GM18508 (cell line): ENCODE results near the gene EXOSC2.

Source experiments
- ATAC-seq: cut with Tn5 transposase; IDR thresholded peaks from one replicate; pipeline ENCODE4 v1.9.1; 2021; ENCODE audit warnings: moderate number of reproducible peaks; ENCODE audit not compliant: insufficient read depth, unreplicated experiment

Gene EXOSC2

GRCh38 chr9:130693426-130694191 lies at the start of gene EXOSC2:
Gene EXOSC2 (plus strand): TSS chr9:130693780. CDS start chr9:130693792, 12 bp downstream.
- ATAC-seq, result peak; percentile 76

GRCh38 chr9:130651221-130651620 lies 42.4 kb upstream of the EXOSC2 start:
- no peak for ATAC-seq

GRCh38 chr9:130651752-130652151 lies 41.8 kb upstream of the EXOSC2 start:
- no peak for ATAC-seq

- no peak for ATAC-seq
These were observed 38.7 kb upstream of the EXOSC2 start for GRCh38 chr9:130654879-130655278.

GRCh38 chr9:130658893-130659698 lies 34.5 kb upstream of the EXOSC2 start:
- ATAC-seq, result no peak

- no peak for ATAC-seq
These were observed 33.8 kb upstream of the EXOSC2 start for GRCh38 chr9:130659699-130660248.

- ATAC-seq, result no peak
These were observed 33.3 kb upstream of the EXOSC2 start for GRCh38 chr9:130660326-130660682.

- ATAC-seq, result no peak
These were observed 32.7 kb upstream of the EXOSC2 start for GRCh38 chr9:130660683-130661450.

GRCh38 chr9:130661451-130662098 lies 32.0 kb upstream of the EXOSC2 start:
- ATAC-seq, result no peak

- ATAC-seq, result no peak
These were observed 31.2 kb upstream of the EXOSC2 start for GRCh38 chr9:130662099-130662969.

- ATAC-seq, result no peak
These were observed 30.7 kb upstream of the EXOSC2 start for GRCh38 chr9:130662970-130663257.

GRCh38 chr9:130663258-130663976 lies 30.2 kb upstream of the EXOSC2 start:
- no peak for ATAC-seq

- no peak for ATAC-seq
These were observed 29.7 kb upstream of the EXOSC2 start for GRCh38 chr9:130663977-130664250.

- no peak for ATAC-seq
These were observed 29.1 kb upstream of the EXOSC2 start, which contains the start of gene PRDM12 for GRCh38 chr9:130664251-130665028. Gene PRDM12 (plus strand): TSS chr9:130664594. CDS start chr9:130664654, 60 bp downstream.

- ATAC-seq, result no peak
These were observed 28.6 kb upstream of the EXOSC2 start for GRCh38 chr9:130665029-130665430.

- no peak for ATAC-seq
These were observed 27.9 kb upstream of the EXOSC2 start for GRCh38 chr9:130665431-130666392.
